A549 (cell line): Measurements from ENCODE around the gene ATL1.

ENCODE experiments used
- BHLHE40 ChIP-seq: IDR thresholded peaks from 2 replicates; pipeline ENCODE4 v1.6.1; 2012; ENCODE audit warnings: low read depth, low read length, inconsistent platforms
- CBX2 ChIP-seq: fragments of 200-600 bp; sonication (generic); IDR thresholded peaks from 2 replicates; pipeline ENCODE4 v1.6.1; 2016; ENCODE audit warnings: low read depth, mild to moderate bottlenecking, borderline replicate concordance
- HDAC2 ChIP-seq: fragments of 200-600 bp; sonication (generic); IDR thresholded peaks from 2 replicates; pipeline ENCODE4 v1.6.1; 2016
- JUN ChIP-seq, 2 experiments: fragments of >200 bp; sonication (Bioruptor Twin); formaldehyde crosslinking; IDR thresholded peaks; 2 replicates in 1 of 2; 3 replicates in 1 of 2; pipeline ENCODE4 v1.6.1; 2016 to 2017
- NFE2L2 ChIP-seq: fragments of 150-350 bp; conservative IDR thresholded peaks from 2 replicates; pipeline ENCODE4 v1.6.1; 2014; ENCODE audit warnings: low read length
- NR3C1 ChIP-seq: fragments of >200 bp; sonication (Bioruptor Twin); formaldehyde crosslinking; IDR thresholded peaks from 3 replicates; pipeline ENCODE4 v1.6.1; 2017
- POLR2A ChIP-seq: IDR thresholded peaks from 2 replicates; pipeline ENCODE4 v1.6.1; 2012; ENCODE audit warnings: mild to moderate bottlenecking, low read length
- RCOR1 ChIP-seq: fragments of 150-350 bp; IDR thresholded peaks from 2 replicates; pipeline ENCODE4 v1.6.1; 2014; ENCODE audit warnings: antibody characterized with exemption, low read length, low read depth
- ZFP36 ChIP-seq: fragments of 450-650 bp; IDR thresholded peaks from 2 replicates; pipeline ENCODE4 v1.6.1; 2014; ENCODE audit warnings: borderline replicate concordance; ENCODE audit not compliant: partially characterized antibody
- TF ChIP-seq, protein P1 (sequence below): fragments of >200 bp; sonication (Bioruptor Twin); formaldehyde crosslinking; IDR thresholded peaks from 3 replicates; pipeline ENCODE4 v1.5.1; 2016
- TF ChIP-seq, protein P2 (sequence below): IDR thresholded peaks from 2 replicates; pipeline ENCODE4 v1.6.1; 2012; ENCODE audit warnings: low read depth, borderline replicate concordance
- TF ChIP-seq, protein P3 (sequence below): fragments of 200-600 bp; sonication (generic); IDR thresholded peaks from 2 replicates; pipeline ENCODE4 v1.6.1; 2016; ENCODE audit warnings: antibody characterized with exemption, mild to moderate bottlenecking, moderate library complexity
- TF ChIP-seq, protein P4 (sequence below): IDR thresholded peaks from 2 replicates; pipeline ENCODE4 v1.6.1; 2012

DNA sequence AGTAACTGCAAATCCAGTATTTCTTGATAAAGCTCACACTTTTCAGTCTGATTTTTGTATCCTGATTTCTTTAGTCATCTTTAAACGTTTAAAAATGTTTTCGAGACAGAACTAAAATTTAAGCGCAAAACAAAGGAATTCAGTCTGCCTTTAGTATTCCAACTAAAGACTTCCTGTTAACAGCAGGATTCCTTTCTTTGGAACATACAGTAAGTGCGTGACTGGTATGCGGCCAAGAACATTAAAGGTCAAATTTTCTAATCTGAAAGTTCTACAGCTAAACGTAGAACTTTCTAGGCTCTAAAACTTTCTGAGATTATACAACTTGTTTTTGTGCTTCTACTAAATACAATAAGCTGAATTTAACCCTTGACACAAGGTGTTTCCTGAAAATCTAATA is 98.3 kb downstream of the ATL1 start:
- TF ChIP-seq BHLHE40 (no peak), NFE2L2 (no peak), ZFP36 (no peak), HDAC2 (no peak), CBX2 (no peak), NR3C1 (no peak), RCOR1 (no peak), JUN (IDR thresholded peaks at IDR 0.05) (no peak), POLR2A (no peak)
- TF ChIP-seq, protein P1, sequence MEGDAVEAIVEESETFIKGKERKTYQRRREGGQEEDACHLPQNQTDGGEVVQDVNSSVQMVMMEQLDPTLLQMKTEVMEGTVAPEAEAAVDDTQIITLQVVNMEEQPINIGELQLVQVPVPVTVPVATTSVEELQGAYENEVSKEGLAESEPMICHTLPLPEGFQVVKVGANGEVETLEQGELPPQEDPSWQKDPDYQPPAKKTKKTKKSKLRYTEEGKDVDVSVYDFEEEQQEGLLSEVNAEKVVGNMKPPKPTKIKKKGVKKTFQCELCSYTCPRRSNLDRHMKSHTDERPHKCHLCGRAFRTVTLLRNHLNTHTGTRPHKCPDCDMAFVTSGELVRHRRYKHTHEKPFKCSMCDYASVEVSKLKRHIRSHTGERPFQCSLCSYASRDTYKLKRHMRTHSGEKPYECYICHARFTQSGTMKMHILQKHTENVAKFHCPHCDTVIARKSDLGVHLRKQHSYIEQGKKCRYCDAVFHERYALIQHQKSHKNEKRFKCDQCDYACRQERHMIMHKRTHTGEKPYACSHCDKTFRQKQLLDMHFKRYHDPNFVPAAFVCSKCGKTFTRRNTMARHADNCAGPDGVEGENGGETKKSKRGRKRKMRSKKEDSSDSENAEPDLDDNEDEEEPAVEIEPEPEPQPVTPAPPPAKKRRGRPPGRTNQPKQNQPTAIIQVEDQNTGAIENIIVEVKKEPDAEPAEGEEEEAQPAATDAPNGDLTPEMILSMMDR = no peak
- TF ChIP-seq, protein P2, sequence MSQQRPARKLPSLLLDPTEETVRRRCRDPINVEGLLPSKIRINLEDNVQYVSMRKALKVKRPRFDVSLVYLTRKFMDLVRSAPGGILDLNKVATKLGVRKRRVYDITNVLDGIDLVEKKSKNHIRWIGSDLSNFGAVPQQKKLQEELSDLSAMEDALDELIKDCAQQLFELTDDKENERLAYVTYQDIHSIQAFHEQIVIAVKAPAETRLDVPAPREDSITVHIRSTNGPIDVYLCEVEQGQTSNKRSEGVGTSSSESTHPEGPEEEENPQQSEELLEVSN = no peak
- TF ChIP-seq, protein P3, sequence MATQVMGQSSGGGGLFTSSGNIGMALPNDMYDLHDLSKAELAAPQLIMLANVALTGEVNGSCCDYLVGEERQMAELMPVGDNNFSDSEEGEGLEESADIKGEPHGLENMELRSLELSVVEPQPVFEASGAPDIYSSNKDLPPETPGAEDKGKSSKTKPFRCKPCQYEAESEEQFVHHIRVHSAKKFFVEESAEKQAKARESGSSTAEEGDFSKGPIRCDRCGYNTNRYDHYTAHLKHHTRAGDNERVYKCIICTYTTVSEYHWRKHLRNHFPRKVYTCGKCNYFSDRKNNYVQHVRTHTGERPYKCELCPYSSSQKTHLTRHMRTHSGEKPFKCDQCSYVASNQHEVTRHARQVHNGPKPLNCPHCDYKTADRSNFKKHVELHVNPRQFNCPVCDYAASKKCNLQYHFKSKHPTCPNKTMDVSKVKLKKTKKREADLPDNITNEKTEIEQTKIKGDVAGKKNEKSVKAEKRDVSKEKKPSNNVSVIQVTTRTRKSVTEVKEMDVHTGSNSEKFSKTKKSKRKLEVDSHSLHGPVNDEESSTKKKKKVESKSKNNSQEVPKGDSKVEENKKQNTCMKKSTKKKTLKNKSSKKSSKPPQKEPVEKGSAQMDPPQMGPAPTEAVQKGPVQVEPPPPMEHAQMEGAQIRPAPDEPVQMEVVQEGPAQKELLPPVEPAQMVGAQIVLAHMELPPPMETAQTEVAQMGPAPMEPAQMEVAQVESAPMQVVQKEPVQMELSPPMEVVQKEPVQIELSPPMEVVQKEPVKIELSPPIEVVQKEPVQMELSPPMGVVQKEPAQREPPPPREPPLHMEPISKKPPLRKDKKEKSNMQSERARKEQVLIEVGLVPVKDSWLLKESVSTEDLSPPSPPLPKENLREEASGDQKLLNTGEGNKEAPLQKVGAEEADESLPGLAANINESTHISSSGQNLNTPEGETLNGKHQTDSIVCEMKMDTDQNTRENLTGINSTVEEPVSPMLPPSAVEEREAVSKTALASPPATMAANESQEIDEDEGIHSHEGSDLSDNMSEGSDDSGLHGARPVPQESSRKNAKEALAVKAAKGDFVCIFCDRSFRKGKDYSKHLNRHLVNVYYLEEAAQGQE = no peak
- TF ChIP-seq, protein P4, sequence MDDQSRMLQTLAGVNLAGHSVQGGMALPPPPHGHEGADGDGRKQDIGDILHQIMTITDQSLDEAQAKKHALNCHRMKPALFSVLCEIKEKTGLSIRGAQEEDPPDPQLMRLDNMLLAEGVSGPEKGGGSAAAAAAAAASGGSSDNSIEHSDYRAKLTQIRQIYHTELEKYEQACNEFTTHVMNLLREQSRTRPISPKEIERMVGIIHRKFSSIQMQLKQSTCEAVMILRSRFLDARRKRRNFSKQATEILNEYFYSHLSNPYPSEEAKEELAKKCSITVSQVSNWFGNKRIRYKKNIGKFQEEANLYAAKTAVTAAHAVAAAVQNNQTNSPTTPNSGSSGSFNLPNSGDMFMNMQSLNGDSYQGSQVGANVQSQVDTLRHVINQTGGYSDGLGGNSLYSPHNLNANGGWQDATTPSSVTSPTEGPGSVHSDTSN = no peak
